K562 (cell line): ENCODE results near the gene ATF3.

ENCODE experiments used
- BHLHE40 ChIP-seq: IDR thresholded peaks from 2 replicates; pipeline ENCODE4 v1.6.1; 2011; ENCODE audit warnings: low read length, improper control_type of control experiment
- CBX3 ChIP-seq, 2 experiments: IDR thresholded peaks; 1 replicate in 1 of 2; 2 replicates in 1 of 2; pipeline ENCODE4 v1.6.1; 2012; ENCODE audit warnings: inconsistent platforms in 2 of 2, low read length in 2 of 2, borderline replicate concordance in 1 of 2, control low read depth in 1 of 2
- EZH2 ChIP-seq: IDR thresholded peaks from 2 replicates; pipeline ENCODE4 v1.6.1; 2012; ENCODE audit warnings: low read depth, mild to moderate bottlenecking, inconsistent platforms, low read length, borderline replicate concordance
- IRF1 ChIP-seq: sonication (generic); formaldehyde crosslinking; IDR thresholded peaks from 2 replicates; pipeline ENCODE4 v1.8.0; 2022; ENCODE audit warnings: missing genetic modification reagents, mild to moderate bottlenecking, borderline replicate concordance
- JUN ChIP-seq, 2 experiments: sonication (generic) in 1 of 2; formaldehyde crosslinking in 1 of 2; IDR thresholded peaks; 2 replicates each; pipeline versions ENCODE4 v1.6.1 to v1.8.0; 2012 to 2022; ENCODE audit warnings: borderline replicate concordance in 2 of 2, mild to moderate bottlenecking in 2 of 2, improper control_type of control experiment in 1 of 2, low read depth in 1 of 2, low read length in 1 of 2, missing genetic modification reagents in 1 of 2
- JUNB ChIP-seq: fragments of 450-650 bp; formaldehyde crosslinking; conservative IDR thresholded peaks from 2 replicates; pipeline ENCODE4 v1.4.0; 2020; ENCODE audit warnings: mild to moderate bottlenecking
- NR3C1 ChIP-seq: sonication (generic); formaldehyde crosslinking; IDR thresholded peaks from 2 replicates; pipeline ENCODE4 v1.8.1; 2022; ENCODE audit warnings: missing genetic modification reagents
- RAD21 ChIP-seq, 2 experiments: fragments of 250-450 bp in 1 of 2; fragments of 450-650 bp in 1 of 2; sonication (Bioruptor Pico) in 1 of 2; formaldehyde crosslinking in 1 of 2; IDR thresholded peaks in 1 of 2; conservative IDR thresholded peaks in 1 of 2; 2 replicates each; pipeline versions ENCODE4 v1.4.0 to v1.8.0; 2020 to 2022; ENCODE audit warnings: mild to moderate bottlenecking in 2 of 2, moderate library complexity in 1 of 2
- SMAD1 ChIP-seq: fragments of 150-350 bp; IDR thresholded peaks from 2 replicates; pipeline ENCODE4 v1.6.1; 2014; ENCODE audit warnings: low read length, low read depth; ENCODE audit not compliant: partially characterized antibody
- SOX6 ChIP-seq: fragments of 450-650 bp; IDR thresholded peaks from 2 replicates; pipeline ENCODE4 v1.6.1; 2014; ENCODE audit warnings: mild to moderate bottlenecking
- ZBTB33 ChIP-seq: sonication (generic); formaldehyde crosslinking; IDR thresholded peaks from 2 replicates; pipeline ENCODE4 v1.8.1; 2023; ENCODE audit warnings: mild to moderate bottlenecking, missing genetic modification reagents
- TF ChIP-seq, protein P1 (sequence below), 3 experiments: IDR thresholded peaks in 2 of 3; conservative IDR thresholded peaks in 1 of 3; 2 replicates each; pipeline ENCODE4 v1.5.1; 2011 to 2012; ENCODE audit warnings: low read length in 3 of 3, mild to moderate bottlenecking in 3 of 3, control low read depth in 2 of 3, improper control_type of control experiment in 1 of 3, inconsistent platforms in 1 of 3, low read depth in 1 of 3, mixed read lengths in 1 of 3, moderate library complexity in 1 of 3; ENCODE audit not compliant: insufficient read depth in 2 of 3
- TF ChIP-seq, protein P2 (sequence below): fragments of 450-650 bp; IDR thresholded peaks from 2 replicates; pipeline ENCODE4 v1.7.1; 2018; ENCODE audit warnings: mild to moderate bottlenecking, low read depth; ENCODE audit not compliant: partially characterized antibody
- TF ChIP-seq, protein P3 (sequence below): IDR thresholded peaks from 3 replicates; pipeline ENCODE4 v1.6.1; 2011; ENCODE audit warnings: borderline replicate concordance, mild to moderate bottlenecking; ENCODE audit not compliant: insufficient read length, insufficient read depth

GRCh38 chr1:212652609-212653008, 44.0 kb downstream of the ATF3 start:
- TF ChIP-seq, protein P1, sequence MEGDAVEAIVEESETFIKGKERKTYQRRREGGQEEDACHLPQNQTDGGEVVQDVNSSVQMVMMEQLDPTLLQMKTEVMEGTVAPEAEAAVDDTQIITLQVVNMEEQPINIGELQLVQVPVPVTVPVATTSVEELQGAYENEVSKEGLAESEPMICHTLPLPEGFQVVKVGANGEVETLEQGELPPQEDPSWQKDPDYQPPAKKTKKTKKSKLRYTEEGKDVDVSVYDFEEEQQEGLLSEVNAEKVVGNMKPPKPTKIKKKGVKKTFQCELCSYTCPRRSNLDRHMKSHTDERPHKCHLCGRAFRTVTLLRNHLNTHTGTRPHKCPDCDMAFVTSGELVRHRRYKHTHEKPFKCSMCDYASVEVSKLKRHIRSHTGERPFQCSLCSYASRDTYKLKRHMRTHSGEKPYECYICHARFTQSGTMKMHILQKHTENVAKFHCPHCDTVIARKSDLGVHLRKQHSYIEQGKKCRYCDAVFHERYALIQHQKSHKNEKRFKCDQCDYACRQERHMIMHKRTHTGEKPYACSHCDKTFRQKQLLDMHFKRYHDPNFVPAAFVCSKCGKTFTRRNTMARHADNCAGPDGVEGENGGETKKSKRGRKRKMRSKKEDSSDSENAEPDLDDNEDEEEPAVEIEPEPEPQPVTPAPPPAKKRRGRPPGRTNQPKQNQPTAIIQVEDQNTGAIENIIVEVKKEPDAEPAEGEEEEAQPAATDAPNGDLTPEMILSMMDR (IDR thresholded peaks at IDR 0.05 in 2 of 3, conservative IDR thresholded peaks at IDR 0.05 in 1 of 3; ENCODE audit: insufficient read depth in 2 of 3, low read depth in 1 of 3, low read length in 3 of 3) = no peak
- no peak for TF ChIP-seq ZBTB33
- TF ChIP-seq NR3C1 (CRISPR knock-in tag) = no peak
- no peak for TF ChIP-seq EZH2
- no peak for TF ChIP-seq SOX6
- TF ChIP-seq SMAD1 = no peak
- no peak for TF ChIP-seq JUN (IDR thresholded peaks at IDR 0.05; ENCODE audit: borderline replicate concordance, low read depth, low read length)
- no peak for TF ChIP-seq JUN (CRISPR knock-in tag; IDR thresholded peaks at IDR 0.05; ENCODE audit: borderline replicate concordance)
- no peak for TF ChIP-seq IRF1 (CRISPR knock-in tag)
- TF ChIP-seq, protein P2, sequence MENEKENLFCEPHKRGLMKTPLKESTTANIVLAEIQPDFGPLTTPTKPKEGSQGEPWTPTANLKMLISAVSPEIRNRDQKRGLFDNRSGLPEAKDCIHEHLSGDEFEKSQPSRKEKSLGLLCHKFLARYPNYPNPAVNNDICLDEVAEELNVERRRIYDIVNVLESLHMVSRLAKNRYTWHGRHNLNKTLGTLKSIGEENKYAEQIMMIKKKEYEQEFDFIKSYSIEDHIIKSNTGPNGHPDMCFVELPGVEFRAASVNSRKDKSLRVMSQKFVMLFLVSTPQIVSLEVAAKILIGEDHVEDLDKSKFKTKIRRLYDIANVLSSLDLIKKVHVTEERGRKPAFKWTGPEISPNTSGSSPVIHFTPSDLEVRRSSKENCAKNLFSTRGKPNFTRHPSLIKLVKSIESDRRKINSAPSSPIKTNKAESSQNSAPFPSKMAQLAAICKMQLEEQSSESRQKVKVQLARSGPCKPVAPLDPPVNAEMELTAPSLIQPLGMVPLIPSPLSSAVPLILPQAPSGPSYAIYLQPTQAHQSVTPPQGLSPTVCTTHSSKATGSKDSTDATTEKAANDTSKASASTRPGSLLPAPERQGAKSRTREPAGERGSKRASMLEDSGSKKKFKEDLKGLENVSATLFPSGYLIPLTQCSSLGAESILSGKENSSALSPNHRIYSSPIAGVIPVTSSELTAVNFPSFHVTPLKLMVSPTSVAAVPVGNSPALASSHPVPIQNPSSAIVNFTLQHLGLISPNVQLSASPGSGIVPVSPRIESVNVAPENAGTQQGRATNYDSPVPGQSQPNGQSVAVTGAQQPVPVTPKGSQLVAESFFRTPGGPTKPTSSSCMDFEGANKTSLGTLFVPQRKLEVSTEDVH = no peak
- no peak for TF ChIP-seq BHLHE40
- TF ChIP-seq, protein P3, sequence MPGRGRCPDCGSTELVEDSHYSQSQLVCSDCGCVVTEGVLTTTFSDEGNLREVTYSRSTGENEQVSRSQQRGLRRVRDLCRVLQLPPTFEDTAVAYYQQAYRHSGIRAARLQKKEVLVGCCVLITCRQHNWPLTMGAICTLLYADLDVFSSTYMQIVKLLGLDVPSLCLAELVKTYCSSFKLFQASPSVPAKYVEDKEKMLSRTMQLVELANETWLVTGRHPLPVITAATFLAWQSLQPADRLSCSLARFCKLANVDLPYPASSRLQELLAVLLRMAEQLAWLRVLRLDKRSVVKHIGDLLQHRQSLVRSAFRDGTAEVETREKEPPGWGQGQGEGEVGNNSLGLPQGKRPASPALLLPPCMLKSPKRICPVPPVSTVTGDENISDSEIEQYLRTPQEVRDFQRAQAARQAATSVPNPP = no peak
- no peak for TF ChIP-seq JUNB
- TF ChIP-seq RAD21 (CRISPR knock-in tag; conservative IDR thresholded peaks at IDR 0.05 in 1 of 2, IDR thresholded peaks at IDR 0.05 in 1 of 2) = no peak
- TF ChIP-seq CBX3 (IDR thresholded peaks at IDR 0.05; ENCODE audit: borderline replicate concordance in 1 of 2, low read length in 2 of 2) = no peak
